Mesenchymal stem cell (in vitro differentiated cells and primary cell): Measurements from ENCODE around the gene RNPC3. TPM values are rescaled to one million over a fixed set of nuclear protein-coding genes. Genes with fewer than 3 reads are reported as not detected.

ENCODE experiments used
- DNase-seq: peaks from one replicate; pipeline ENCODE4 v3.0.0-alpha.2; 2013
- H2AFZ ChIP-seq: one replicate; pipeline ENCODE4 v1.6.1; 2013; ENCODE audit warnings: low read depth, mild to moderate bottlenecking, control low read depth, inconsistent platforms, low read length, moderate library complexity
- H2AK5ac ChIP-seq: 2 replicates; pipeline ENCODE4 v1.6.1; 2013; ENCODE audit warnings: low read length, moderate library complexity, mild to moderate bottlenecking, inconsistent platforms; ENCODE audit not compliant: severe bottlenecking
- H2BK120ac ChIP-seq: one replicate; pipeline ENCODE4 v1.6.1; 2013; ENCODE audit warnings: low read depth, mild to moderate bottlenecking, inconsistent platforms, low read length, moderate library complexity
- H2BK12ac ChIP-seq, 2 experiments: one replicate each; pipeline ENCODE4 v1.6.1; 2013; ENCODE audit warnings: inconsistent platforms in 2 of 2, low read length in 2 of 2, mild to moderate bottlenecking in 2 of 2, moderate library complexity in 2 of 2, control low read depth in 1 of 2
- H2BK15ac ChIP-seq: one replicate; pipeline ENCODE4 v1.6.1; 2013; ENCODE audit warnings: mild to moderate bottlenecking, low read depth, inconsistent platforms; ENCODE audit not compliant: poor library complexity, severe bottlenecking
- H2BK5ac ChIP-seq: 2 replicates; pipeline ENCODE4 v1.6.1; 2013; ENCODE audit warnings: low read depth, mild to moderate bottlenecking, low read length, control low read depth, inconsistent platforms; ENCODE audit not compliant: poor library complexity, severe bottlenecking
- H3K14ac ChIP-seq, 2 experiments: one replicate each; pipeline ENCODE4 v1.6.1; 2013; ENCODE audit warnings: inconsistent platforms in 2 of 2, low read length in 2 of 2, control low read depth in 1 of 2, mild to moderate bottlenecking in 1 of 2, moderate library complexity in 1 of 2
- H3K18ac ChIP-seq, 2 experiments: one replicate each; pipeline ENCODE4 v1.6.1; 2013; ENCODE audit warnings: inconsistent platforms in 2 of 2, low read length in 2 of 2, control low read depth in 1 of 2, low read depth in 1 of 2, mild to moderate bottlenecking in 1 of 2
- H3K23ac ChIP-seq, 2 experiments: one replicate each; pipeline ENCODE4 v1.6.1; 2013; ENCODE audit warnings: inconsistent platforms in 2 of 2, low read length in 2 of 2, mild to moderate bottlenecking in 2 of 2, moderate library complexity in 2 of 2, control low read depth in 1 of 2
- H3K27ac ChIP-seq: 2 replicates; pipeline ENCODE4 v1.5.1; 2013; ENCODE audit warnings: mild to moderate bottlenecking, moderate library complexity, low read length, control low read depth, inconsistent platforms; ENCODE audit not compliant: poor library complexity, severe bottlenecking
- H3K27me3 ChIP-seq, 2 experiments: 2 replicates each; pipeline versions ENCODE4 v1.6.1 to v1.7.0; 2013; ENCODE audit warnings: low read length in 2 of 2, mild to moderate bottlenecking in 2 of 2, moderate library complexity in 2 of 2, control low read depth in 1 of 2, inconsistent platforms in 1 of 2; ENCODE audit not compliant: control insufficient read depth in 1 of 2, insufficient read depth in 1 of 2
- H3K36me3 ChIP-seq, 2 experiments: 2 replicates each; pipeline versions ENCODE4 v1.6.1 to v1.7.0; 2013; ENCODE audit warnings: low read length in 2 of 2, control low read depth in 1 of 2, inconsistent platforms in 1 of 2, low read depth in 1 of 2, mild to moderate bottlenecking in 1 of 2; ENCODE audit not compliant: insufficient read depth in 2 of 2, control insufficient read depth in 1 of 2
- H3K4ac ChIP-seq, 2 experiments: one replicate each; pipeline ENCODE4 v1.6.1; 2013; ENCODE audit warnings: inconsistent platforms in 2 of 2, low read length in 2 of 2, mild to moderate bottlenecking in 2 of 2, moderate library complexity in 2 of 2, control low read depth in 1 of 2, low read depth in 1 of 2
- H3K4me1 ChIP-seq: 2 replicates; pipeline ENCODE4 v1.6.1; 2013; ENCODE audit warnings: low read depth, low read length, control low read depth; ENCODE audit not compliant: control insufficient read depth, insufficient read depth
- H3K4me2 ChIP-seq: 2 replicates; pipeline ENCODE4 v1.6.1; 2013; ENCODE audit warnings: low read length, mild to moderate bottlenecking, inconsistent platforms; ENCODE audit not compliant: poor library complexity, severe bottlenecking
- H3K4me3 ChIP-seq, 2 experiments: 2 replicates each; pipeline versions ENCODE4 v1.5.1 to v1.7.0; 2013; ENCODE audit warnings: low read length in 2 of 2, mild to moderate bottlenecking in 2 of 2, control low read depth in 1 of 2, low read depth in 1 of 2; ENCODE audit not compliant: insufficient read depth in 1 of 2
- H3K79me1 ChIP-seq: replicated peaks from 2 replicates; pipeline ENCODE4 v1.6.1; 2013; ENCODE audit warnings: mild to moderate bottlenecking, control low read depth, low read length, inconsistent platforms; ENCODE audit not compliant: poor library complexity, severe bottlenecking
- H3K9ac ChIP-seq: 2 replicates; pipeline ENCODE4 v1.7.0; 2013; ENCODE audit warnings: mild to moderate bottlenecking, low read length, moderate library complexity
- H3K9me3 ChIP-seq: 2 replicates; pipeline ENCODE4 v1.7.0; 2013; ENCODE audit warnings: mild to moderate bottlenecking, low read length; ENCODE audit not compliant: control insufficient read depth
- H4K8ac ChIP-seq: one replicate; pipeline ENCODE4 v1.6.1; 2013; ENCODE audit warnings: inconsistent platforms, mild to moderate bottlenecking, low read length, moderate library complexity
- H4K91ac ChIP-seq: one replicate; pipeline ENCODE4 v1.6.1; 2013; ENCODE audit warnings: mild to moderate bottlenecking, low read length, inconsistent platforms
- WGBS: methylation state at CpG from one replicate; pipeline ENCODE4 v1.1.7; 2013; ENCODE audit warnings: mixed read lengths; 5-methylcytosine and 5-hydroxymethylcytosine counted together
- polyA plus RNA-seq, 2 experiments: library from polyadenylated mRNA; stranded (reverse); fragments of 200-250 nt; gene quantifications; one replicate each; pipeline ENCODE4 v1.2.3, GENCODE V29; 2013

The RNPC3 gene
- polyA plus RNA-seq (2013, experiment 1 of 2), result 17.3 TPM
- polyA plus RNA-seq (2013, experiment 2 of 2), result 14.9 TPM

GRCh38 chr1:103525607-103526507 lies at the start of gene RNPC3:
RNPC3 (plus strand) TSS chr1:103525699; CDS start chr1:103526071, 372 bp downstream.
- H3K4me1 ChIP-seq, result peaks cover 3% of the 10 kb centered on the region

GRCh38 chr1:103477101-103477500 lies 48.4 kb upstream of the RNPC3 start:
- no peak overlapping the region for H4K91ac ChIP-seq
- no peak overlapping the region for H3K4me3 ChIP-seq
- no peak overlapping the region for H4K8ac ChIP-seq
- H2BK5ac ChIP-seq, result no peak overlapping the region
- H3K4me2 ChIP-seq, result no peak overlapping the region
- H3K23ac ChIP-seq, result no peak overlapping the region
- no peak overlapping the region for H3K9ac ChIP-seq
- H3K9me3 ChIP-seq, result no peaks in the 10 kb centered on the region
- H3K4ac ChIP-seq, result no peak overlapping the region
- no peak overlapping the region for H2AFZ ChIP-seq
- H3K18ac ChIP-seq, result no peak overlapping the region
- no peak overlapping the region for H2BK120ac ChIP-seq
- DNase-seq, result no peak
- H3K27ac ChIP-seq, result no peak overlapping the region
- H3K4me1 ChIP-seq, result no peaks in the 10 kb centered on the region
- no peaks in the 10 kb centered on the region for H3K27me3 ChIP-seq
- no peak overlapping the region for H2BK15ac ChIP-seq
- no peak overlapping the region for H2AK5ac ChIP-seq
- H3K14ac ChIP-seq, result no peak overlapping the region
- peaks cover 2% of the 10 kb centered on the region for H3K79me1 ChIP-seq
- H2BK12ac ChIP-seq, result no peak overlapping the region
- no peaks in the 10 kb centered on the region for H3K36me3 ChIP-seq

More at GRCh38 chr1:103525607-103526507, at the start of gene RNPC3:
- H2BK120ac ChIP-seq, result peak within 1 kb of the TSS; percentile 57
- peaks cover 10% of the 10 kb centered on the region for H3K79me1 ChIP-seq
- H3K36me3 ChIP-seq, result peaks cover 3 to 31% of the 10 kb centered on the region in 2 experiments
- H4K91ac ChIP-seq, result peak within 1 kb of the TSS; percentile 8
- peak within 1 kb of the TSS; percentile 66 for H2BK5ac ChIP-seq
- H2BK12ac ChIP-seq, result no peak within 1 kb of the TSS
- no peak within 1 kb of the TSS for H3K14ac ChIP-seq
- peak within 1 kb of the TSS; percentile 98 for H3K27ac ChIP-seq
- H3K4me2 ChIP-seq, result peak within 1 kb of the TSS; percentile 60
- peak; percentile 96 for DNase-seq
- H2AK5ac ChIP-seq, result no peak within 1 kb of the TSS
- no peaks in the 10 kb centered on the region for H3K27me3 ChIP-seq
- peak within 1 kb of the TSS; percentile 11 for H2AFZ ChIP-seq
- peak within 1 kb of the TSS in 1 of 2 experiments; percentile 73 for H3K4ac ChIP-seq
- H3K23ac ChIP-seq, result no peak within 1 kb of the TSS
- no peaks in the 10 kb centered on the region for H3K9me3 ChIP-seq
- WGBS, result under 1% methylated on average over 45 of the region's 62 CpGs
- H2BK15ac ChIP-seq, result peak within 1 kb of the TSS; percentile 88
- H4K8ac ChIP-seq, result peak within 1 kb of the TSS; percentile 82
- peak within 1 kb of the TSS; percentile 97 for H3K9ac ChIP-seq
- H3K18ac ChIP-seq, result peak within 1 kb of the TSS; percentile 70 to 83
- peak within 1 kb of the TSS; percentile 79 to 99 for H3K4me3 ChIP-seq

GRCh38 chr1:103489935-103490334 lies 35.6 kb upstream of the RNPC3 start:
- Histone ChIP-seq H2BK120ac (no peak overlapping the region), H3K4me3 (no peak overlapping the region), H3K79me1 (no peaks in the 10 kb centered on the region), H3K9ac (no peak overlapping the region), H3K4me1 (no peaks in the 10 kb centered on the region), H4K91ac (no peak overlapping the region), H3K18ac (no peak overlapping the region), H2AK5ac (no peak overlapping the region), H3K9me3 (no peaks in the 10 kb centered on the region), H3K27ac (no peak overlapping the region), H2AFZ (no peak overlapping the region), H3K36me3 (no peaks in the 10 kb centered on the region), H3K23ac (no peak overlapping the region), H3K27me3 (no peaks in the 10 kb centered on the region), H4K8ac (no peak overlapping the region), H3K4me2 (no peak overlapping the region), H2BK5ac (no peak overlapping the region), H3K14ac (no peak overlapping the region), H3K4ac (no peak overlapping the region), H2BK15ac (no peak overlapping the region), H2BK12ac (no peak overlapping the region)
- DNase-seq, result peak; percentile 24

- no peak overlapping the region for H4K8ac ChIP-seq
- 67% methylated on average over 1 of the region's 1 CpG for WGBS
Observed at GRCh38 chr1:103492003-103492625, 33.4 kb upstream of the RNPC3 start.

More at GRCh38 chr1:103492003-103492625, 33.4 kb upstream of the RNPC3 start:
- no peak overlapping the region for H3K4ac ChIP-seq
- H4K91ac ChIP-seq, result no peak overlapping the region
- no peak overlapping the region for H2AK5ac ChIP-seq
- H2AFZ ChIP-seq, result no peak overlapping the region
- H3K9me3 ChIP-seq, result no peaks in the 10 kb centered on the region
- no peak overlapping the region for H3K27ac ChIP-seq
- H2BK120ac ChIP-seq, result no peak overlapping the region
- no peaks in the 10 kb centered on the region for H3K27me3 ChIP-seq
- no peak overlapping the region for H2BK12ac ChIP-seq
- no peak overlapping the region for H3K9ac ChIP-seq
- no peak for DNase-seq
- no peaks in the 10 kb centered on the region for H3K4me1 ChIP-seq
- no peak overlapping the region for H3K23ac ChIP-seq
- no peak overlapping the region for H2BK15ac ChIP-seq
- H3K36me3 ChIP-seq, result no peaks in the 10 kb centered on the region
- H3K18ac ChIP-seq, result no peak overlapping the region
- H3K14ac ChIP-seq, result no peak overlapping the region
- H3K4me3 ChIP-seq, result no peak overlapping the region
- H3K79me1 ChIP-seq, result no peaks in the 10 kb centered on the region
- no peak overlapping the region for H2BK5ac ChIP-seq
- H3K4me2 ChIP-seq, result no peak overlapping the region
